ENCODE measurements around the gene MARCHF2.

The MARCHF2 gene

GRCh38 chr19:8412783-8413628, at the start of gene MARCHF2:
TSS of gene MARCHF2 (plus strand) at chr19:8413305. CDS start at chr19:8421841, 8,536 bp downstream.
- Histone ChIP-seq H3K9me3 (ENCODE audit: control insufficient read depth, insufficient read depth, low read length) (no peaks in the 10 kb centered on the region), H3K4me1 (ENCODE audit: control insufficient read depth, insufficient read depth, low read length) (no peaks in the 10 kb centered on the region), H3K27me3 (ENCODE audit: control insufficient read depth, insufficient read depth, low read length) (no peaks in the 10 kb centered on the region), H3K4me3 (ENCODE audit: low read length) (peak within 1 kb of the TSS; percentile 76), H3K36me3 (ENCODE audit: control insufficient read depth, insufficient read depth, low read length) (no peaks in the 10 kb centered on the region), H3K27ac (ENCODE audit: low read length) (no peak within 1 kb of the TSS)
- DNase-seq (ENCODE audit: low read depth, low spot score) = peak; percentile 82
- WGBS (ENCODE audit: insufficient coverage, insufficient read length) = no CpG with 5 or more reads among the region's 89 CpGs

- WGBS (ENCODE audit: insufficient coverage, insufficient read length) = no CpG with 5 or more reads among the region's 81 CpGs
- peak within 1 kb of the TSS; percentile 47; the same call in 1 of the 2 replicates for H3K4me3 ChIP-seq (ENCODE audit: low read length)
- H3K4me1 ChIP-seq (ENCODE audit: control insufficient read depth, insufficient read depth, low read length) = peaks cover 8% of the 10 kb centered on the region
- no peak within 1 kb of the TSS for H3K27ac ChIP-seq (ENCODE audit: low read length)
- peaks cover 2% of the 10 kb centered on the region; the same call in 1 of the 2 replicates for H3K27me3 ChIP-seq (ENCODE audit: control insufficient read depth, insufficient read depth, low read length)
- no peak for DNase-seq (ENCODE audit: low read depth, low spot score)
- H3K36me3 ChIP-seq (ENCODE audit: control insufficient read depth, insufficient read depth, low read length) = no peaks in the 10 kb centered on the region; the same call in 1 of the 2 replicates
- H3K9me3 ChIP-seq (ENCODE audit: control insufficient read depth, insufficient read depth, low read length) = no peaks in the 10 kb centered on the region
These were observed 49.0 kb upstream of the MARCHF2 start, which contains the start of gene ANGPTL4 for GRCh38 chr19:8363803-8364771. TSS of gene ANGPTL4 (plus strand) at chr19:8364155. CDS start at chr19:8364322, 167 bp downstream.

GRCh38 chr19:8366121-8366581, 47.0 kb upstream of the MARCHF2 start:
- H3K4me3 ChIP-seq (ENCODE audit: low read length) = no peak overlapping the region
- DNase-seq (ENCODE audit: low read depth, low spot score) = no peak
- H3K27me3 ChIP-seq (ENCODE audit: control insufficient read depth, insufficient read depth, low read length) = peaks cover 2% of the 10 kb centered on the region; the same call in 1 of the 2 replicates
- H3K4me1 ChIP-seq (ENCODE audit: control insufficient read depth, insufficient read depth, low read length) = peaks cover 8% of the 10 kb centered on the region
- no peak overlapping the region for H3K27ac ChIP-seq (ENCODE audit: low read length)
- no peaks in the 10 kb centered on the region for H3K9me3 ChIP-seq (ENCODE audit: control insufficient read depth, insufficient read depth, low read length)
- WGBS (ENCODE audit: insufficient coverage, insufficient read length) = no CpG with 5 or more reads among the region's 11 CpGs
- H3K36me3 ChIP-seq (ENCODE audit: control insufficient read depth, insufficient read depth, low read length) = no peaks in the 10 kb centered on the region; the same call in 1 of the 2 replicates

- Histone ChIP-seq H3K27ac (ENCODE audit: low read length) (no peak overlapping the region), H3K9me3 (ENCODE audit: control insufficient read depth, insufficient read depth, low read length) (no peaks in the 10 kb centered on the region), H3K36me3 (ENCODE audit: control insufficient read depth, insufficient read depth, low read length) (no peaks in the 10 kb centered on the region; the same call in 1 of the 2 replicates), H3K27me3 (ENCODE audit: control insufficient read depth, insufficient read depth, low read length) (peaks cover 2% of the 10 kb centered on the region; the same call in 1 of the 2 replicates), H3K4me3 (ENCODE audit: low read length) (no peak overlapping the region), H3K4me1 (ENCODE audit: control insufficient read depth, insufficient read depth, low read length) (peaks cover 8% of the 10 kb centered on the region)
- WGBS (ENCODE audit: insufficient coverage, insufficient read length) = no CpG with 5 or more reads among the region's 13 CpGs
- no peak for DNase-seq (ENCODE audit: low read depth, low spot score)
These were observed 46.2 kb upstream of the MARCHF2 start for GRCh38 chr19:8366961-8367326.

GRCh38 chr19:8367327-8368001, 45.6 kb upstream of the MARCHF2 start:
- WGBS (ENCODE audit: insufficient coverage, insufficient read length) = no CpG with 5 or more reads among the region's 23 CpGs
- no peaks in the 10 kb centered on the region; the same call in 1 of the 2 replicates for H3K36me3 ChIP-seq (ENCODE audit: control insufficient read depth, insufficient read depth, low read length)
- no peak for DNase-seq (ENCODE audit: low read depth, low spot score)
- H3K4me1 ChIP-seq (ENCODE audit: control insufficient read depth, insufficient read depth, low read length) = peaks cover 8% of the 10 kb centered on the region
- no peaks in the 10 kb centered on the region; the same call in 1 of the 2 replicates for H3K27me3 ChIP-seq (ENCODE audit: control insufficient read depth, insufficient read depth, low read length)
- no peak overlapping the region for H3K4me3 ChIP-seq (ENCODE audit: low read length)
- H3K9me3 ChIP-seq (ENCODE audit: control insufficient read depth, insufficient read depth, low read length) = no peaks in the 10 kb centered on the region
- no peak overlapping the region for H3K27ac ChIP-seq (ENCODE audit: low read length)

GRCh38 chr19:8370176-8371010, 42.7 kb upstream of the MARCHF2 start:
- no CpG with 5 or more reads among the region's 19 CpGs for WGBS (ENCODE audit: insufficient coverage, insufficient read length)
- H3K4me1 ChIP-seq (ENCODE audit: control insufficient read depth, insufficient read depth, low read length) = peaks cover 4% of the 10 kb centered on the region; the same call in 1 of the 2 replicates
- no peaks in the 10 kb centered on the region; the same call in 1 of the 2 replicates for H3K36me3 ChIP-seq (ENCODE audit: control insufficient read depth, insufficient read depth, low read length)
- H3K9me3 ChIP-seq (ENCODE audit: control insufficient read depth, insufficient read depth, low read length) = no peaks in the 10 kb centered on the region
- H3K27me3 ChIP-seq (ENCODE audit: control insufficient read depth, insufficient read depth, low read length) = no peaks in the 10 kb centered on the region
- no peak overlapping the region for H3K27ac ChIP-seq (ENCODE audit: low read length)
- no peak overlapping the region for H3K4me3 ChIP-seq (ENCODE audit: low read length)
- no peak for DNase-seq (ENCODE audit: low read depth, low spot score)

- no peaks in the 10 kb centered on the region for H3K36me3 ChIP-seq (ENCODE audit: control insufficient read depth, insufficient read depth, low read length)
- no peak for DNase-seq (ENCODE audit: low read depth, low spot score)
- WGBS (ENCODE audit: insufficient coverage, insufficient read length) = no CpG with 5 or more reads among the region's 28 CpGs
- no peak overlapping the region for H3K27ac ChIP-seq (ENCODE audit: low read length)
- H3K4me3 ChIP-seq (ENCODE audit: low read length) = no peak overlapping the region
- H3K4me1 ChIP-seq (ENCODE audit: control insufficient read depth, insufficient read depth, low read length) = 0 out of 2 replicates have a peak, but pooled peaks cover 1% of the 10 kb centered on the region
- H3K9me3 ChIP-seq (ENCODE audit: control insufficient read depth, insufficient read depth, low read length) = no peaks in the 10 kb centered on the region
- H3K27me3 ChIP-seq (ENCODE audit: control insufficient read depth, insufficient read depth, low read length) = no peaks in the 10 kb centered on the region
These were observed 41.9 kb upstream of the MARCHF2 start for GRCh38 chr19:8371011-8371804.

GRCh38 chr19:8373867-8374813, 39.0 kb upstream of the MARCHF2 start:
- Histone ChIP-seq H3K36me3 (ENCODE audit: control insufficient read depth, insufficient read depth, low read length) (no peaks in the 10 kb centered on the region), H3K27me3 (ENCODE audit: control insufficient read depth, insufficient read depth, low read length) (no peaks in the 10 kb centered on the region)
- no CpG with 5 or more reads among the region's 26 CpGs for WGBS (ENCODE audit: insufficient coverage, insufficient read length)

More at GRCh38 chr19:8373867-8374813, 39.0 kb upstream of the MARCHF2 start:
- Histone ChIP-seq H3K9me3 (ENCODE audit: control insufficient read depth, insufficient read depth, low read length) (no peaks in the 10 kb centered on the region), H3K27ac (ENCODE audit: low read length) (no peak overlapping the region), H3K4me1 (ENCODE audit: control insufficient read depth, insufficient read depth, low read length) (no peaks in the 10 kb centered on the region), H3K4me3 (ENCODE audit: low read length) (no peak overlapping the region)
- no peak for DNase-seq (ENCODE audit: low read depth, low spot score)
